Measurements from ENCODE around the gene ANKDD1A.

The ANKDD1A gene

GRCh38 chr15:64949383-64950186 is 37.9 kb downstream of the ANKDD1A start:
- H3K27ac ChIP-seq: no peak overlapping the region
- no peak for TF ChIP-seq CTCF (conservative IDR thresholded peaks at IDR 0.05)
- TF ChIP-seq ZFX (IDR thresholded peaks at IDR 0.05): no peak

- H3K27ac ChIP-seq: no peak overlapping the region
- TF ChIP-seq ZFX (IDR thresholded peaks at IDR 0.05) (no peak), CTCF (conservative IDR thresholded peaks at IDR 0.05) (no peak)
Measured at GRCh38 chr15:64950888-64951287, 39.2 kb downstream of the ANKDD1A start.

- no peak overlapping the region for H3K27ac ChIP-seq
- TF ChIP-seq CTCF (conservative IDR thresholded peaks at IDR 0.05) (no peak), ZFX (IDR thresholded peaks at IDR 0.05) (no peak)
Measured at GRCh38 chr15:64951777-64952418, 40.2 kb downstream of the ANKDD1A start.

- H3K27ac ChIP-seq: no peak overlapping the region
- no peak for TF ChIP-seq ZFX (IDR thresholded peaks at IDR 0.05)
- TF ChIP-seq CTCF (conservative IDR thresholded peaks at IDR 0.05): no peak
Measured at GRCh38 chr15:64954395-64954794, 42.7 kb downstream of the ANKDD1A start.

GRCh38 chr15:64959128-64959527 is 47.4 kb downstream of the ANKDD1A start:
- no peak overlapping the region for H3K27ac ChIP-seq
- TF ChIP-seq CTCF (conservative IDR thresholded peaks at IDR 0.05): no peak
- TF ChIP-seq ZFX (IDR thresholded peaks at IDR 0.05): no peak

GRCh38 chr15:64960153-64960552 is 48.5 kb downstream of the ANKDD1A start:
- TF ChIP-seq CTCF (conservative IDR thresholded peaks at IDR 0.05) (no peak), ZFX (IDR thresholded peaks at IDR 0.05) (no peak)
- H3K27ac ChIP-seq: no peak overlapping the region

GRCh38 chr15:64961013-64961412 is 49.3 kb downstream of the ANKDD1A start:
- no peak overlapping the region for H3K27ac ChIP-seq
- TF ChIP-seq CTCF (conservative IDR thresholded peaks at IDR 0.05) (no peak), ZFX (IDR thresholded peaks at IDR 0.05) (no peak)

Data from C4-2B (cell line).